HCT116 (cell line): ENCODE measurements around the gene RYR3. TPM values are rescaled to one million over a fixed set of nuclear protein-coding genes. Genes with fewer than 3 reads are reported as not detected.

ENCODE experiments used
- ATAC-seq: fragments of 200-7000 bp; cut with Tn5 transposase; 2 replicates; pipeline ENCODE4 v1.9.1; 2020; ENCODE audit warnings: mild to moderate bottlenecking, moderate library complexity
- BruUV-seq: library from RNA; stranded (reverse); fragments of 400-500 nt; replicated peaks from 2 replicates; lab custom pipeline; 2021; lab: Mats Ljungman, UMichigan
- CTCF ChIA-PET: fragments of 300-600 bp; sonication (Branson Sonifier 250); formaldehyde crosslinking; loops from one replicate; lab custom pipeline; 2021; ENCODE audit warnings: antibody characterized with exemption; lab: Charles Lee
- POLR2A ChIA-PET: fragments of 300-600, 350-600 bp; sonication (Branson Sonifier 250); formaldehyde crosslinking; loops from one replicate; lab custom pipeline; 2021; ENCODE audit warnings: antibody characterized with exemption; lab: Charles Lee
- RAD21 ChIA-PET, 2 experiments: fragments of 300-600 bp; sonication (Branson Sonifier 250); formaldehyde crosslinking; loops; one replicate each; lab custom pipeline; 2023; ENCODE audit warnings: low total read pairs in 2 of 2; ENCODE audit not compliant: uncharacterized antibody in 2 of 2, unreplicated experiment in 2 of 2, low non-redundant PET in 1 of 2; lab: Charles Lee
- DNase-seq: peaks from one replicate; pipeline ENCODE4 v3.0.0-alpha.2; 2010; ENCODE audit warnings: low read depth, low spot score
- H2AFZ ChIP-seq: fragments of 200-600 bp; shearing (Covaris generic), sonication (generic); 2 replicates; pipeline ENCODE4 v1.6.1; 2017; ENCODE audit warnings: low read depth, mixed run types, mixed read lengths, antibody characterized with exemption, low read length; ENCODE audit not compliant: poor library complexity, severe bottlenecking
- H3K27ac ChIP-seq: 2 replicates; pipeline ENCODE4 v1.5.1; 2012; ENCODE audit warnings: low read depth, low read length
- H3K27me3 ChIP-seq: fragments of 200-600 bp; sonication (generic); 2 replicates; pipeline ENCODE4 v1.6.1; 2016; ENCODE audit warnings: mixed run types, low read length, mixed read lengths; ENCODE audit not compliant: insufficient read depth
- H3K36me3 ChIP-seq, 2 experiments: fragments of 200-500 bp in 1 of 2; fragments of 200-600 bp in 1 of 2; sonication (Bioruptor generic) in 1 of 2; sonication (generic) in 1 of 2; 2 replicates each; pipeline versions ENCODE4 v1.5.1 to v1.6.1; 2014 to 2016; ENCODE audit warnings: low read length in 2 of 2, inconsistent platforms in 1 of 2, mixed read lengths in 1 of 2, mixed run types in 1 of 2; ENCODE audit not compliant: insufficient read depth in 2 of 2, control insufficient read depth in 1 of 2
- H3K4me1 ChIP-seq, 2 experiments: fragments of 200-600 bp in 1 of 2; sonication (generic) in 1 of 2; 2 replicates each; pipeline versions ENCODE4 v1.5.1 to v1.6.1; 2012 to 2017; ENCODE audit warnings: low read length in 2 of 2, inconsistent platforms in 1 of 2, mild to moderate bottlenecking in 1 of 2, mixed read lengths in 1 of 2, mixed run types in 1 of 2, moderate library complexity in 1 of 2; ENCODE audit not compliant: insufficient read depth in 2 of 2, control insufficient read depth in 1 of 2
- H3K4me2 ChIP-seq: fragments of 200-600 bp; sonication (generic); 2 replicates; pipeline ENCODE4 v1.6.1; 2017; ENCODE audit warnings: mixed run types, low read length, mixed read lengths
- H3K4me3 ChIP-seq, 2 experiments: fragments of 200-600 bp in 1 of 2; sonication (generic) in 1 of 2; replicated peaks in 1 of 2; 2 replicates each; pipeline ENCODE4 v1.5.1; 2011 to 2016; ENCODE audit warnings: low read length in 2 of 2, control low read depth in 1 of 2, low read depth in 1 of 2, mild to moderate bottlenecking in 1 of 2, mixed read lengths in 1 of 2, mixed run types in 1 of 2
- H3K79me2 ChIP-seq: fragments of 200-600 bp; sonication (generic); 2 replicates; pipeline ENCODE4 v1.6.1; 2017; ENCODE audit warnings: mild to moderate bottlenecking, mixed run types, low read length, moderate library complexity, mixed read lengths; ENCODE audit not compliant: insufficient read depth
- H3K9ac ChIP-seq: fragments of 200-600 bp; sonication (generic); 2 replicates; pipeline ENCODE4 v1.6.1; 2016; ENCODE audit warnings: low read length, mixed read lengths
- H3K9me2 ChIP-seq: fragments of 200-600 bp; sonication (generic), shearing (Covaris generic); 2 replicates; pipeline ENCODE4 v1.6.1; 2017; ENCODE audit warnings: mixed run types, mild to moderate bottlenecking, moderate library complexity; ENCODE audit not compliant: insufficient read depth
- H3K9me3 ChIP-seq, 2 experiments: fragments of 200-500 bp in 1 of 2; fragments of 200-600 bp in 1 of 2; sonication (Bioruptor generic) in 1 of 2; sonication (generic) in 1 of 2; 2 replicates each; pipeline ENCODE4 v1.6.1; 2014 to 2017; ENCODE audit warnings: low read length in 2 of 2, mixed read lengths in 2 of 2, inconsistent platforms in 1 of 2, low read depth in 1 of 2, mild to moderate bottlenecking in 1 of 2, mixed run types in 1 of 2, moderate library complexity in 1 of 2; ENCODE audit not compliant: control insufficient read depth in 1 of 2, insufficient read depth in 1 of 2
- H4K20me1 ChIP-seq: fragments of 200-600 bp; sonication (generic), shearing (Covaris generic); 2 replicates; pipeline ENCODE4 v1.6.1; 2017; ENCODE audit warnings: mixed run types, mild to moderate bottlenecking, moderate library complexity; ENCODE audit not compliant: insufficient read depth
- ATF3 ChIP-seq: IDR thresholded peaks from 2 replicates; pipeline ENCODE4 v1.6.1; 2012
- CTCF ChIP-seq, 3 experiments: fragments of 200-600 bp in 1 of 3; sonication (generic) in 1 of 3; IDR thresholded peaks in 2 of 3; conservative IDR thresholded peaks in 1 of 3; 2 replicates each; pipeline ENCODE4 v1.5.1; 2012 to 2017; ENCODE audit warnings: low read depth in 2 of 3, low read length in 2 of 3, antibody characterized with exemption in 1 of 3, borderline replicate concordance in 1 of 3, control low read depth in 1 of 3, mild to moderate bottlenecking in 1 of 3, mixed read lengths in 1 of 3, mixed run types in 1 of 3, moderate library complexity in 1 of 3; ENCODE audit not compliant: insufficient read depth in 1 of 3
- EGR1 ChIP-seq: IDR thresholded peaks from 2 replicates; pipeline ENCODE4 v1.6.1; 2012; ENCODE audit warnings: low read depth
- ELF1 ChIP-seq: IDR thresholded peaks from 2 replicates; pipeline ENCODE4 v1.6.1; 2012; ENCODE audit warnings: low read depth, borderline replicate concordance
- EZH2 ChIP-seq: fragments of 200-600 bp; sonication (generic); IDR thresholded peaks from 2 replicates; pipeline ENCODE4 v1.6.1; 2017; ENCODE audit warnings: antibody characterized with exemption, mixed run types
- EZH2phosphoT487 ChIP-seq: fragments of 200-600 bp; IDR thresholded peaks from 2 replicates; pipeline ENCODE4 v1.6.1; 2018; ENCODE audit warnings: antibody characterized with exemption, borderline replicate concordance
- JUND ChIP-seq: IDR thresholded peaks from 2 replicates; pipeline ENCODE4 v1.6.1; 2012
- MAX ChIP-seq: IDR thresholded peaks from 2 replicates; pipeline ENCODE4 v1.6.1; 2012
- POLR2A ChIP-seq: IDR thresholded peaks from 2 replicates; pipeline ENCODE4 v1.7.0; 2011; ENCODE audit warnings: borderline replicate concordance; ENCODE audit not compliant: insufficient read depth, insufficient read length; ENCODE audit errors: extremely low read depth
- POLR2AphosphoS5 ChIP-seq: IDR thresholded peaks from 2 replicates; pipeline ENCODE4 v1.6.1; 2011; ENCODE audit warnings: mild to moderate bottlenecking, low read depth, low read length, moderate library complexity
- RAD21 ChIP-seq: IDR thresholded peaks from 2 replicates; pipeline ENCODE4 v1.6.1; 2012; ENCODE audit warnings: low read depth, mild to moderate bottlenecking
- REST ChIP-seq: IDR thresholded peaks from 2 replicates; pipeline ENCODE4 v1.6.1; 2012; ENCODE audit warnings: low read depth
- SP1 ChIP-seq: IDR thresholded peaks from 2 replicates; pipeline ENCODE4 v1.6.1; 2012; ENCODE audit warnings: low read depth
- SRF ChIP-seq: IDR thresholded peaks from 2 replicates; pipeline ENCODE4 v1.6.1; 2012; ENCODE audit warnings: low read depth
- TCF7L2 ChIP-seq: IDR thresholded peaks from 2 replicates; pipeline ENCODE4 v1.7.0; 2011; ENCODE audit warnings: borderline replicate concordance, inconsistent platforms; ENCODE audit not compliant: insufficient read depth, insufficient read length; ENCODE audit errors: extremely low read depth
- ZBTB33 ChIP-seq: IDR thresholded peaks from 2 replicates; pipeline ENCODE4 v1.6.1; 2011; ENCODE audit warnings: mild to moderate bottlenecking, low read length, moderate library complexity; ENCODE audit not compliant: insufficient replicate concordance; ENCODE audit errors: extremely low read depth
- ZFX ChIP-seq: fragments of 450-650 bp; IDR thresholded peaks from 2 replicates; pipeline ENCODE4 v1.6.1; 2017
- intact Hi-C: fragments of 100-400 bp; cut with micrococcal nuclease; formaldehyde crosslinking; loops from 2 replicates; pipeline ENCODE4 v1.10.0; 2022
- total RNA-seq: library from RNA; stranded (reverse); gene quantifications from one replicate; pipeline ENCODE4 v1.2.1, GENCODE V29; 2021; ENCODE audit not compliant: unreplicated experiment

The RYR3 gene
- total RNA-seq, 1 experiment from 2014 or later = not detected

GRCh38 chr15:33360886-33361285 lies 50.1 kb downstream of the RYR3 start (continued):
- TF ChIP-seq EGR1 = no peak
- TF ChIP-seq SRF = no peak
- TF ChIP-seq ELF1 = no peak
- TF ChIP-seq EZH2phosphoT487 = no peak

GRCh38 chr15:33369941-33370622 lies 59.3 kb downstream of the RYR3 start:
- ChIA-PET POLR2A (no interaction called here), CTCF (no interaction called here), RAD21 (no interaction called here)
- no peaks in the 10 kb centered on the region for H3K4me1 ChIP-seq
- no peak for ATAC-seq
- intact Hi-C loops = no loop called here
- H3K27me3 ChIP-seq = peaks cover 57% of the 10 kb centered on the region
- H3K4me2 ChIP-seq = no peak overlapping the region
- no peaks in the 10 kb centered on the region for H3K9me2 ChIP-seq
- no peaks in the 10 kb centered on the region for H3K79me2 ChIP-seq
- no peak overlapping the region for H3K4me3 ChIP-seq
- TF ChIP-seq EGR1 (no peak), POLR2A (no peak), ELF1 (no peak), CTCF (IDR thresholded peaks at IDR 0.05 in 2 of 3, conservative IDR thresholded peaks at IDR 0.05 in 1 of 3; ENCODE audit: borderline replicate concordance in 1 of 3, insufficient read depth in 1 of 3, low read depth in 2 of 3, low read length in 2 of 3) (no peak), JUND (no peak), RAD21 (no peak), TCF7L2 (no peak), EZH2 (no peak), REST (no peak), EZH2phosphoT487 (no peak), SRF (no peak), ATF3 (no peak), ZBTB33 (no peak), ZFX (no peak), MAX (no peak), SP1 (no peak), POLR2AphosphoS5 (no peak)
- TF ChIP-seq, all 23 proteins: peak for 0
- Histone ChIP-seq H3K27ac (no peak overlapping the region), H3K36me3 (no peaks in the 10 kb centered on the region), H4K20me1 (no peaks in the 10 kb centered on the region; the same call in 1 of the 2 replicates), H2AFZ (no peak overlapping the region), H3K9ac (no peak overlapping the region), H3K9me3 (no peaks in the 10 kb centered on the region)
- DNase-seq = no peak
- no TSS peak for BruUV-seq
